ENCODE results near the gene CHRNA3.

GRCh38 chr15:78650022-78650421, 29.2 kb upstream of the CHRNA3 start:
- TF ChIP-seq CTCF (IDR thresholded peaks at IDR 0.05), result no peak
- TF ChIP-seq POLR2AphosphoS5 (IDR thresholded peaks at IDR 0.05), result no peak
- no peak for TF ChIP-seq POLR2A (IDR thresholded peaks at IDR 0.05)
